GM11168 (cell line): Measurements from ENCODE around the gene CCDC196.
"Not testable (repeated sequence)": the region's sequence is repeated elsewhere in the genome, so short reads cannot be mapped to it uniquely, and the experiment has no call there.

Experiments
- in situ Hi-C: fragments of 300-500 bp; cut with MboI; formaldehyde crosslinking; loops from one replicate; pipeline ENCODE4 v1.12.0; 2022; ENCODE audit warnings: low sequenced_read_pairs; ENCODE audit not compliant: unreplicated experiment

The CCDC196 gene

DNA sequence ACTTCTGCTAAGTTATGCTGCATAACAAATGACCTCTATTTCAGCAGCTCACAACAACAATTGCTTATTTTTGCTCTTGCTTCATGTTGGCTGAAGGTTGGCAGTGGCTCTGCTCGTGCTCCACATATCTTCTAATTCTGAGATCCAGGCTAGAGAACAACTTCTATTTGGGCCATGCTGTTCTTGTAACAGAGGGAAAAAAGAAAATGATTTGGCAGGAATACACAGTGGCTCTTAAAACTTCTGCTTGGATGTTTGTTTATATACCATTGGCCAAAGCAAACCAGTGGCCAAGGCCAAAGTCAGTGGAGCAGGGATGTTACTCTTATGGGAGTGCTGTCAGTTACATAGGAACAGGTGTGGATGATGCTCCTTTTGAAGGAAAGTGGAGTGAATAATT, 53.9 kb downstream of the CCDC196 start:
- in situ Hi-C loops, result no loop called here

DNA sequence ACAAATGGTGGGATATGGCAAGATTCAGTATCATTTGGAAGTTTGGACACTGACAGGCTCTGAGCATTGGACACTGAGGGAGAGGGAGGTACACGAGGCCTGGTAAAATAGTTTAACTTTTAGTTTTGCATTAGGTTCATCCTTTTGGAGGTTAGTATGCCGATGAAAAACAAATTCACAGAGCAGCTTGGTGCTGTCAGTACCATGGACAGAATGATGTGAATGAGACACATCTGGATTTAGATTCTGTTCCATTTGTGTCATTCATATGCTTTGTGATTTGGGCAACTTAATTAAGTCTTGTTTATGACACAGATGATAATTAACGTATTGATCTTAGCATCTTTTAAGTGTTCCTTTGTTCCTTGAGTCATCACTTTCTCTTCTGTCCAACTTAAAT, 55.5 kb downstream of the CCDC196 start:
- in situ Hi-C loops, result no loop called here

DNA sequence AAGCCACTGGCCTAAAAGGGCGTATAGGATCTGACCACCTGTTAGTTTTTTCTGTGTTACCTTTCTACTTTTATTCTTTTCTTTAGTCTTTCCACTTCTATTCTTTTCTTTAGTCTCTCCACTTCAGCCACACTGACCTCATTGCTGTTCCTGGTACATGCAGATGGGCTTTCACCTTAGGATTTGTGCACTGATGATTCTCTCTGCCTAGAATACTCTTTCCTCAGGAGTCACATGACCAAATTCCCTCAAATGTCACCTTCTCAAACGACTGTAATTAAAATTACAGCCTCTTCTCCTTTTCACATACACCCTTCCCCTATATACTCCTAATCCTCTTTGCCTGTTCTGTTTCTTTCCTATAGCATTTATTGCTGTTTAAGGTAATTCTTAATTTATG, 57.8 kb downstream of the CCDC196 start:
- in situ Hi-C loops, result no loop called here

DNA sequence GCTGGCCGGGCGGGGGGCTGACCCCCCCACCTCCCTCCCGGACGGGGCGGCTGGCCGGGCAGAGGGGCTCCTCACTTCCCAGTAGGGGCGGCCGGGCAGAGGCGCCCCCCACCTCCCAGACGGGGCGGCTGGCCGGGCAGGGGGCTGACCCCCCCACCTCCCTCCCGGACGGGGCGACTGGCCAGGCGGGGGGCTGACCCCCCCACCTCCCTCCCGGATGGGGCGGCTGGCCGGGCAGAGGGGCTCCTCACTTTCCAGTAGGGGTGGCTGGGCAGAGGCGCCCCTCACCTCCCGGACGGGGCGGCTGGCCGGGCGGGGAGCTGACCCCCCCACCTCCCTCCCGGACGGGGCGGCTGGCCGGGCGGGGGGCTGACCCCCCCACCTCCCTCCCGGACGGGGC, 59.0 kb downstream of the CCDC196 start:
- in situ Hi-C loops, result not testable (repeated sequence)

DNA sequence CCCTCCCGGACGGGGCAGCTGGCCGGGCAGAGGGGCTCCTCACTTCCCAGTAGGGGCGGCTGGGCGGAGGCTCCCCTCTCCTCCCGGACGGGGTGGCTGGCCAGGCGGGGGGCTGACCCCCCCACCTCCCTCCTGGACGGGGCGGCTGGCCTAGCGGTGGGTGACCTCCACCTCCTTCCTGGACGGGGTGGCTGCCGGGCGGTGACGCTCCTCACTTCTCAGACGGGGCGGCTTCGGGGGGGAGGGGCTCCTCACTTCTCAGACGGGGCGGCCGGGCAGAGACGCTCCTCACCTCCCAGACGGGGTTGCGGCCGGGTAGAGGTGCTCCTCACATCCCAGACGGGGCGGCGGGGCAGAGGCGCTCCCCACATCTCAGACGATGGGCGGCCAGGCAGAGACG, 59.6 kb downstream of the CCDC196 start:
- in situ Hi-C loops, result not testable (repeated sequence)
